Amniotic epithelial cell (primary cell): ENCODE measurements around the gene STOML1.
A peak's percentile ranks its signal among the peaks of the same experiment; 100 is the strongest.

Experiments used
- DNase-seq: peaks from one replicate; pipeline ENCODE4 v3.0.0-alpha.2; 2010; ENCODE audit warnings: low read depth

The STOML1 gene, protein sequence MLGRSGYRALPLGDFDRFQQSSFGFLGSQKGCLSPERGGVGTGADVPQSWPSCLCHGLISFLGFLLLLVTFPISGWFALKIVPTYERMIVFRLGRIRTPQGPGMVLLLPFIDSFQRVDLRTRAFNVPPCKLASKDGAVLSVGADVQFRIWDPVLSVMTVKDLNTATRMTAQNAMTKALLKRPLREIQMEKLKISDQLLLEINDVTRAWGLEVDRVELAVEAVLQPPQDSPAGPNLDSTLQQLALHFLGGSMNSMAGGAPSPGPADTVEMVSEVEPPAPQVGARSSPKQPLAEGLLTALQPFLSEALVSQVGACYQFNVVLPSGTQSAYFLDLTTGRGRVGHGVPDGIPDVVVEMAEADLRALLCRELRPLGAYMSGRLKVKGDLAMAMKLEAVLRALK

DNA sequence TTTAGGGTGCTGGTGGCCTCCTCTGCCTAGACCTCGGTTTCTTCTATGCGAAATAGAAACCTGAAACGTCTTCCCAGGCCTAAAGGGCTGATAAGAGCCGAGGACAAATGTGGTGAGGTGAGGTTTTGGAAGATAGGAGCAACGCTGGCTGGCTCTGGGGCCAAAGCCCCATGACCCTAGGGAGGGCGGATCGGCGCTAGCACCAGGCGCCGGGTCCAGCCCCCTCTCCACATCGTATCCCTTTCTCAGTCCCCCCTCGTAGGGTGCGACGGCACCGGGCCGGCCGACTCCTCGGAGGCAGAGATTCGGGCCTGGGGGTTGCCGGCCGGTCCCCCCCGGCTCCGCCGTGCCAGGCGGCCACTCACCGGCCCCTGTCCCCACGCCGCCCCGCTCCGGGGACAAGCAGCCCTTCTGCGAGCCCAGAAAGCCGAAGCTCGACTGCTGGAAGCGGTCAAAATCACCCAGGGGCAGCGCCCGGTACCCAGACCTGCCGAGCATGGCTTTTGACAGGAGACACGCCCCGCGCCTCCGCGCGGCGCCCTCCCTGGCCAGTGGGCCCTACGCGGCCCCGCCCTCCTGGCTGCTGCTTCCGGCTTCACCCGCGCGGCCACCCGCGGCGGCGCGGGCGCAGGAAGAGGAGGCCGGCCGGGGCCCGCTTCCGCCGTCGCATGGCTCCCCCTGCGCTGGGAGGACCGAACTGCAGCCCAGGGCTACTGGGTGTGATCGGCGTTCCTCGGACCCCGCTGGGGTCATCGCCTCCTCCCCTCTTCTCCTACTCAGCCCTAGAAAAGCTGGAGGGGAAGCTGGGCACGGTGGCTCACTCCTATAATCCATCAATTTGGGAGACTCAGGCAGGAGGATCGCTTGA is at the start of gene STOML1:
Gene STOML1, minus strand, starts transcription at position 570 of the 868 bp plus-strand sequence. Its CDS starts 72 bp downstream, at position 498.
- peak; percentile 91 for DNase-seq

DNA sequence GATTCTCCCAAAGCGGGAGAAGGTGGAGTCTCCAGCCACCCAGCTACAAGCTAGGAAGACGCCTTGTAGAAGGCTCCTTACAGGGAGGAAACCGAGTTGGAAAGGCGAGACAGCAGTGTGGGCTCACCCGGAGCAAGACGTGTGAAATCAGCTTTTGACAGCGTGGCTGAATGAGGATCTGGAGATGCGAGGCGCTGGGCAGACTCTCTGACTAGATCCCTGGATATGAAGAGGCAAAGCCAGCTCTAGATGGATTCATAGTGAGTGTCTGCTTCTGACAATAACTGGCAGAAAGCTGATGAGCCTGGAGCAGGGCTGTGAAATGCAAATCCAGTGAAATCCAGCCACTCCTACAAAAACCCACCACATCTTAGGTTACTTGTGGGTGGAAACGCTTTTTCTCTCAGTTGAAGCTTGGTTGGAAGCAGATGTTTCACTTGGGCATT is 49.2 kb upstream of the STOML1 start:
- no peak for DNase-seq

DNA sequence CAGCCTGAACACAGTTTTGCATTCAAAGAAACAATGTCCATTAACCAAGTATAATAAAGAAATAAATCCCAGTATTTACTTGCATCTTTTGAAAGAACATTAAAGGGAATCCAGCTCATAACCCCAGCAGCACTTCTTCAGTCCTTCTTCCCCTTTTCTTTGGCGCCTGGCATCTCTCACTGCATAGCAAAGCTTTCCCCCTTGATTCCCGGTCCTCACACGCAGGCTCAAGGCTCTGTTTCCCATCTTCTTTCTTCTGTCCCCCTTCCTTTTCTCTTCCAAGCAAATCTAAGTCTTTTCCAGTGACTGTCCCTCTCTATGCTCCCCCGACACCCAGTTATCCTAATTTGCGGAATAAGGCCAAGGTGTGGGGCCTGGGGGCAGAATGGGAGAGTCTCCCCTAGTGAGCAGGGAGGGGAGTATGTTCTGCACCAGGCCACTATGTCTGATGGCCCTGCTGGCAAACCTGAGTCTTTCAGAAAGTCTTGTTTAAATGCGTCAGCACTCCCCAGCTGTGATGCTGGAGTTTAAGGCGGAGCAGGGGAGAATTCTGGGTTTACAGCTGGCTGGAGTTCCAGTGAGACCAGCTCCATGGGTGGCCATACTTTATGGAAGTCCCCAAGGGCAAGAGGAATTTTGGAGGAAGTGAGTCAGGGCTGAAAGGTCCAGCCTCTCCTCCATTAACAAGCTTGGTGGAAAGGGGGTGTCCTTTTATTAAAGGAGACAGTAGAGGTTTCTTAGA is 48.2 kb upstream of the STOML1 start:
- peak; percentile 65 for DNase-seq

DNA sequence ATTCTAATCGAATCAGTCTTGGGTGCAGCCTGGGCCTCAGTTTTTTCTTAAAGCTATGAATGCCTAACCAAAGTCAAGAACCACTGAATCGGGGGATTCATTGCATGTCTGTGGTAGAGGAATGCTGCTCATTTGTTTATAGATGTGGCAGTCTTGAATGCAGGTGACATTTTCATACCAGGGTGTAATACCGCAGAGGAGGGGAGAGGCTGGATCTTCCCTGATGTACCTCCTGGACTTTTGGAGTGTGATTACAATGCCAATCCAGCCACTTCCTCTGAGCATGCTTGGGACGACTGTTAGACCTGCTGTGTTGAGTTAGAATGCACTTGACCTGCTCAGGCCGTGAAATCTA is 47.5 kb upstream of the STOML1 start:
- no peak for DNase-seq

DNA sequence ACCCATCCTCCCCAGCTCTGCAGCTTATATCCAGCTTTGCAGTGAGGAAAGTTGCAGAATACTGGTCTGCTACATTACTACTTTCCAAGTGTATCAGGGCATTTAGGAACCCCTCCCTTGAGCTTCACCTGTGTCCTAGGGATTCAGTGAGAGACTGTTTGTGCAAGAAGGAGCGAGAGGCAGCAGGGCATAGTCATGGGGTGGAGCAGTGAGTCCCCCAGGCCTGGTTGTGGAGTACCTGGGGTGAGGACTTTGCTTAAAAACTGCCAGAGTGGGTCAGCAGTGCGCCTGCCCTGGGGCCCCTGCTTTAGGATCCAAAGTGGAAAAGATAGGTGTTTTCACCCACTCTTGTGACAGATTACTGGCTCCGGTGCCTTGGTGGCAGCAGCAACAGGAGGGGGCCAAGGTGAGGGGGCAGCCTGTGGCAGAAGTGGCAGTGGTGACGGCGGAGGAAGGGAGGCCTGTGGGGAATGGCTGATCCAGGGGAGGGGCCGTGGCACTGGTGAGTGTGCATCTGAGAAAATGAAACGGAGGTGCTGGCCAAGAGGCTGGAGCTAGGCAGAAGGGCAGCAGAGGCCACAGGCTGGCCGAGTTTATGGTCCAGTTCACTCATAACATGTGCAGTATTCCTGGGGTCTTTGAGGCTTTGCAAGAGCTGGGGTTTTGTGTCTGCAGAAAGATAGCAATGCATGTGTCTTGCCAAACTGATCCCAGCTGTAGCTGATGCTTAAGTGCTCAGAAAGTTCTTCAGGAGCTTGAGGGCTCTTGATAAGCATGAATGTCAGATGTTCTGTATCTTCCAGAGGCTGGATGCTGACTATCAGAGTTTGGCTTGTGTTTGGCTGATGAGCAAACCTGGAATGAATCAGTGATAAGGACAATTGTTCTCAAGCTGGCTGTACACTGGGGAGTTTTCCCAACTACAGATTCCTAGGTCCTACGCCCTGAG is 46.9 kb upstream of the STOML1 start:
- DNase-seq = peak; percentile 89

DNA sequence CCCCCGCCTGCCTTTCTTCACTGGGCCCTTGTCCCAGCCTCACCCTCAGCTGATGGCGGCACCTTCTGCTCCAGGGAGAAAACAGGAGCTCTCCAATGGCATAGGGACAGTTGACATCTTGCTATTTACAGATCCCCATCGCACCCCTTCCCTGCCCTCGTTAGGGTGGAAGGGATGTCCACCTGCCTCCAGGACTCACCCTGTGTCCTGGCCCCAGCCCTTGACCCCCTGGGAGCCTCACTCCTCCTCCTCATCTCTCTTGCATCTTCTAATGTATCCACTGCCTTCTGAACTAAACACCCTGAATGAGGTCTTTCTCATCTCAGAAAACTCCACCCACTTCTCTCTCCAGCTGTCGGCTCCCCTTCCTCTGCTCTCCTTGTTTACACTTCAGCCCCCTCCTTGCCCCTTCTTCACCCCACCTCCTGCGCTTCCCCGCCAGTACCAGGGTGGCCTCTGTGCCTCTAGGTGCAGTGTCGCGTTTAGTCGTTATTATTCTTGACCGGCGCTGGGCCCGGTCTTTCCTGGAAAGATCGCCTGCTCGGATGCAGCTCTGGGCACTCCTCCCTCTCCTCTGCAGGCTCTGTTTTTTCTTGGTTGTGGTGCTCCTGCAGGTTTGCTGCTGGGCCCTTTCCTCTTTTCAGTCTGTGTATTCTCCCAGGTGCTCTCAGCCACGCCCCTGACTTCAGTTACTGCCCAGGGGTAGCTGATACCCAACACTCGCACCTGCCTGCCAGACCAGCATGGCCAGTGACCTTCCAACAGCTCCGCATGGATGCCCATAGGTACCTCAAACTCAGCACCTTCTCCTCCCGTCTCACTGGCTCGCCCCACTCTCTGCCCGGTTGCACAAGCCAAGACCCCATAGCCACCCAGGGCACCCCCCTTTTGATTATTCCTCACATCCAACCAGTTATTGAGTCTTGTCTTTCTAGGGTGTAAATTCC is 45.3 kb upstream of the STOML1 start:
- DNase-seq = no peak

DNA sequence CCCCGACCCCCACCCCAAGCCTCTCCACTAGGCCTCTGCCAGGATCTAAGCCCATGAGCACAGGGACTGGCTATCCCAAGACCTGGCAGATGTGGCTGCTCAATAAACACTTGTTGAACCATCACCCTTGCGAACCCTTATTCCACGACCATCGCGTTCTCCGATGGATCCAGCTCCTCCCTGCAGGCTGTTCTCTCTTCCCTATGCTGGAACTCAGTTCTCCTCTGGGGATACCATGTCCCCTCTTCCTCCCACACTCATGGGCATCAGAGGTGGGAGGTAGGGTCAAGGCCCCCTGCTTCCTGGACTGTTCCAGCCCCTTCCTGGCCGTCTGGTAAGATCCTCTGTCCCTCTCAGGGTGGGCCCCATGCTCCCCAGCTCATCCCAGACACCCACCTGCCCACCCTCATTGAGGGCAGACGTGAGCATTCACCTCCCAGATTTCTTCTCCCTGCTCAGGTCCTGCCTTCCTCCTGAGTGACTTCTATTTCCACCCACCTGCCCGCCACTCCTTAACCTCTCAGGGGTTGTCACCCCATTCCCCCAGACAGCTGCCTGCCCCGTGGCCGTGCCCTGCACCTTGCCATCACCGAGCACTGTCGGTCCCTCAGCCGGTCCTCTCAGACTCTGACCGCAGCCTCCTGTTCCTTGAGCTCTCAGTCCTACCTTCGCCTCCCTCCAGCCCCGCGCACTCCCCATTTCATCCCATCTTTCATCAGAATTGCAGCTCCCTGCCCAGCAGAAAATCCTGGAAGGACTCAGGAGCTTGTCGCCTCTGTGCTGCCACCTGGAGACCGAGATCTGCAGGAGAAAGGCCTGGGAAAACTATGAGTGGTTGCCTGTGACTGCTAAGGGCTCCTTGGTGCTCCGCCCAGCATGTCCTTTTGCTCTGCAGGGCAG is 44.4 kb upstream of the STOML1 start:
- DNase-seq = peak; percentile 59

DNA sequence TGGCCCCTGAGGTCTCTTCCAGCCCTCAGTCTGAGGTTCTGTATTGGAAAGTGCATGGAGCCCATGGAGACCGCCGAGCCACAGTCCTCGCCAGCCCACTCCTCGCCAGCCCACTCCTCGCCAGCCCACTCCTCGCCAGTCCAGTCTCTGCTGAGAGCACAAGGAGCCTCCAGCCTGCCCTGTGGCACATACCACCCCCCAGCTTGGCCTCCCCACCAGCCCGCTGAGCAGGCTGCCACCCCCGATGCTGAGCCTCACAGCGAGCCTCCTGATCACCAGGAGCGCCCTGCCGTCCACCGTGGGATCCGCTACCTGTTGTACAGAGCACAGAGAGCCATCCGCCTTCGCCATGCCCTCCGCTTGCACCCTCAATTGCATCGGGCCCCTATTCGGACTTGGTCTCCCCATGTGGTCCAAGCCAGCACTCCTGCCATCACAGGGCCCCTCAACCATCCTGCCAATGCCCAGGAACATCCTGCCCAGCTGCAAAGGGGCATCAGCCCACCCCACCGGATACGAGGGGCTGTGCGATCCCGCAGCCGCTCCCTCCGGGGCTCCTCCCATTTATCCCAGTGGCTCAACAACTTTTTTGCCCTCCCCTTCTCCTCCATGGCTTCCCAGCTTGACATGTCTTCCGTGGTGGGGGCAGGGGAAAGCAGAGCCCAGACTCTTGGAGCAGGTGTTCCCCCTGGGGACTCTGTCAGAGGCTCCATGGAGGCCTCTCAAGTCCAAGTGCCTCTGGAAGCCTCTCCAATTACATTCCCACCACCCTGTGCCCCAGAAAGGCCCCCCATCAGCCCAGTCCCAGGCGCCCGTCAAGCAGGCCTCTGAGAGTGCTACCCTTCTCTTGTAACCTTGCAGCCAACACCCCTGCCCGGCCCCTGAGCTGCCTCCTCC is 43.3 kb upstream of the STOML1 start:
- DNase-seq = no peak

DNA sequence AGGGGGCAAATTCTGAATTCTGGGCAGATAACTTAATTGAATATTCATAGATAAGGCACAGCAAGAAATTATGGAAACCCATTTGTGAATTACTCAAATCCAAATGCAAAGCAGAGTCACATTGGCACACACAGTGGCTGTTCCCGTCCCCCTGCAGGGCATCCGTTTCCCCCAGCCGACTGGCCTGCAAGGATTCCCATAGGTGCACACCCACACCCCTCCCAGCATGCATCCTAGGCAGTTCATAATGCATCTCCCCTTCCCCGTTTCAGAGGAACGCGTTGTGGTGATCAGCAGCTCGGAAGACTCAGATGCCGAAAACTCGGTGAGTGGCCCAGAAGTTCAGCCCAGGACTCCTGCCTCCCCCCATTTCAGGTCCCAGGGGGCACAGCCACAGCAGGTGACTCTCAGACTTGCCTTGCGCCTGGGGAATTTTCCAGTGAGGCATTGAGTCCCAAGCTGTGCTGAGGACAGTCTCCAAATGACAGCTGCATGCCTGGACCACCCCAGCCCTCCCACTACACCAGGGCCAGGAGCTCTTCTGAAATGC is 42.2 kb upstream of the STOML1 start:
- DNase-seq = no peak

DNA sequence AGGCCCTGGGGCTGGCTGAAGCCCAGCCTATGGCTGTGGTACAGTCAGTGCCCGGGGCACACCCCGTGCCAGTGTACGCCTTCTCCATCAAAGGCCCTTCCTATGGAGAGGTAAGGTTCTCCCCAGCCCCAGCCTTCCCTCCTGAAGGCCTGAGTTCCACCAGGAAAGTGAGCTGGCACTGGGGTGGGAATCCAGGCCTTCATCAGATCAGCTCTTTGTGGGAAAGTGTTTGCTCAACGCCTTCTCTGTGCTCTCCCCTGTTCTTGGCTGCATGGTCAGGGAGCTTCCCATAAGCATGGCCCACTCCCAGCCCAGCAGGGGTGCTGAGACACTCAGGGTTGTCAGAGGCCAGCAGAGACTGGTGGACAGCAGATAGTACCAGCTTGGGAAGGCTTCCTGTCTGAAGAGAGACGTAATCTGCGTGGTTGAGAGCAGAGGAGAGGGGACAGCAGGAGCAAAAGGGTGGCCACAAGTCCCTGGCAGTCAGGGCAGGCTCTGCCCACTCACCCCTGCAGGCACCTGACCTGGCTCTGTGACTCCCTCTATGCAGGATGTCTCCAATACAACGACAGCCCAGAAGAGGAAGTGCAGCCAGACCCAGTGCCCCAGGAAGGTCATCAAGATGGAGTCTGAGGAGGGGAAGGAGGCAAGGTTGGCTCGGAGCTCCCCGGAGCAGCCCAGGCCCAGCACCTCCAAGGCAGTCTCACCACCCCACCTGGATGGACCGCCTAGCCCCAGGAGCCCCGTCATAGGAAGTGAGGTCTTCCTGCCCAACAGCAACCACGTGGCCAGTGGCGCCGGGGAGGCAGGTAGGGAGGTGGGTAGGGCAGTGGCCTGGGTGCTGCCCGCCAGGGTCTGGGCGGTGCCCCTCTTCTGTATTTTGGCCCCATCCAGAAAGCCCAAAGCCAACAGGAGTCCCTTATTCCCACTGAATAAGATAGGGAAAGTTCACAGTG is 40.8 kb upstream of the STOML1 start:
- DNase-seq = no peak

DNA sequence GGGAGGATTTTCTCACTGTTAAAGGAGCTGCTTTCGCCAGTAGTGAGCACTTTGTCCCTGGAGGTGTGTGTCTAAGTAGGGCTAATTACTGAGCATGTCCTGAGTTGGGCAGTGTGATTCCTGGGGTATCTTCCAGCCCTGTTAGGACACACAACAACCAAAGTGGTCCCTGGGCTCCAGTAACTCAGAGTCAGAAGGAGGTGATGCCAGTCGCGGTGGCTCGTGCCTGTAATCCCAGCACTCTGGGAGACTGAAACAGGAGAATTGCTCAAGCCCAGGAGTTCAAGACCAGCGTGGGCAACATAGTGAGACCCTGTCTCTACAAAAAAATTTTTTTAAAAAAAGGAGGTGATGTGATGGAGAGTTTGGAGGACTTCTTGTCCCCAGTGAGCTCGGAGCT is 40.0 kb upstream of the STOML1 start:
- no peak for DNase-seq

DNA sequence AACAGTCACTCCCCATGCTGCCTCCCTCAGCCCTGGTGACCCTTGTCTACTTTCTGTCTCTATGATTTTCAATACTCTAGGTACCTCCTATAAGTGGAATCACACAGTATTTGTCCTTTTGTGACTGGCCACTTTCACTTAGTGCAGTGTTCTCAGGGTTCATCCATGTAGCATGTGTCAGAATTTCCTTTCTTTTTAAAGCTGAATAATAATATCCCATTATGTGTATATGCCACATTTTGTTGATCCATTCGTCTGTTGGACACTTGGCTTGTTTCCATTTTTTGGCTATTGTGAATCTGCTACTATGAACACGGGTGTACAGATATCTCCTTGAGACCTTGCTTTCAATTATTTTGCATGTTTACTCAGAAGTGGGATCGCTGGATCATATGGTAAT is 36.6 kb upstream of the STOML1 start:
- no peak for DNase-seq

DNA sequence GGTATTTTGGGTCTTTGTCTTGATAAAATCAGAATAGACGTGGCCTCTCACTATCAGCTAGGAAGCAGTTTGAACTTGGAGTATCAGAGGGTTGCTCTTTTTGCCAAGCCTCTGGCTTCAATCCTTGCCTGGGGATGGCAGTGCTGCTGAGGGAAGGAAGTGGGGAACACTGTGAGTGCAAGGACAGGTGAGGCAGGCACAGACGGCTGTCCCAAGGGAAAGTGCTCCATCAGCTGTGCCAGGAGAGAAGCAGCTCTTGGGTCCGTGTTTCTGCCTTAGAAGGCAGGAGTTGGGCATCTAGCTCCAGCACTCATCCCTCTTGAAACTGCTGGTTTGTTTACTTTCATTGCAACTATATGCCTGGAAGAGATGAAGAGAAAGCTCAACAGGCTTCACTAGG is 35.6 kb upstream of the STOML1 start:
- DNase-seq = no peak

DNA sequence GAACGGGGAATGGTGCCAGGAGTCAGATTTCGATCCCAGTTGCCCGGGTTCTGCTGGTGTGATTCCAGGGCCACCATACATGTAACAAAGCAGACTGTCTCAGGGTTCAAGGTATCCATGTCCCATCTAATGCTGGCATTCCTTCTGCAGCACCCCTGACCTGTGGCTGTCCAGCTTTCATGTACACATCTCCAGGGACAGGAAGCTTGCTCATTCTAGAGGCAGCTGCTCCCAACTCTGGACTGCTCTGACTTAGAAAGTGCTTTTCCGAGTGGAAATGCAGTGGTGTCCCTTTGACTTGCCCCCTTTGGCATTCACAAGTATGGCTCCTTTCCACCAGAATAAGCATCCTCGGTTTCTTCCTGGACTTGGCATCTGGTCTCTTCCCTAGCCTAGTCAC is 33.3 kb upstream of the STOML1 start:
- no peak for DNase-seq

DNA sequence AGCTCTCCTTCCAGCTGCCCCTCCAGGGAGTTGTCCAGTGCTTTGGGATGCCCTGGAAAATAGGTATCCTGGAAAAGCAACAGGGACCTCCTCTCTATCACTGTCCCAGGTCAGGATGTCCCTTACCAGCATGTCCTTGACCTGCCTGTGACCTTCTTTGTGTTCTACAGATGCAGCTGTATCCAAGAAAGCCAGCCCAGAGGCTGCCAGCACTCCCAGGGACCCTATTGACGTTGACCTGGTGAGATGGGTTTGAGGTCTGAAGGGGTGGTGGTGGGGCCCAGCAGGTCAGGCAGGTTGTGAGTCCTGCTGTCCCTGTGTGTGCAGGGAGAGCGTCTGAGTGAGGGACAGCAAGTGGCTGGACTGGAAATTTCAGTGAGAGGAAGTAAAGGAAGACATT is 32.6 kb upstream of the STOML1 start:
- no peak for DNase-seq

DNA sequence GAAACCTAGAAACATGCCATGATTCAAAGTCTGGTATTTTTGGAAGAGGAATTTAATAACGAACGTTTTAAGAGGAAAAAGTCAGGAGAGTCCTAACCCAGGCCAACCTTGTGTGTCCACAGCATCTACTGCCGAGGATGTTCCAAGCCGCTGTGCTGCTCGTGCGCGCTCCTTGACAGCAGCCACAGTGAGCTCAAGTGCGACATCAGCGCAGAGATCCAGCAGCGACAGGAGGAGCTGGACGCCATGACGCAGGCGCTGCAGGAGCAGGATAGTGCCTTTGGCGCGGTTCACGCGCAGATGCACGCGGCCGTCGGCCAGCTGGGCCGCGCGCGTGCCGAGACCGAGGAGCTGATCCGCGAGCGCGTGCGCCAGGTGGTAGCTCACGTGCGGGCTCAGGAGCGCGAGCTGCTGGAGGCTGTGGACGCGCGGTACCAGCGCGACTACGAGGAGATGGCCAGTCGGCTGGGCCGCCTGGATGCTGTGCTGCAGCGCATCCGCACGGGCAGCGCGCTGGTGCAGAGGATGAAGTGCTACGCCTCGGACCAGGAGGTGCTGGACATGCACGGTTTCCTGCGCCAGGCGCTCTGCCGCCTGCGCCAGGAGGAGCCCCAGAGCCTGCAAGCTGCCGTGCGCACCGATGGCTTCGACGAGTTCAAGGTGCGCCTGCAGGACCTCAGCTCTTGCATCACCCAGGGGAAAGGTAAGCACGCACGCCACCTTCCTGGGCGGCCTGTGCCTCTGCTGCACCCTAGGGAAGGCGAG is 30.8 kb upstream of the STOML1 start:
- no peak for DNase-seq
